Trophoblast cell (in vitro differentiated cells and primary cell): Measurements from ENCODE around the gene LDLRAD4.
A peak's percentile ranks its signal among the peaks of the same experiment; 100 is the strongest.

ENCODE experiments used
- DNase-seq, 2 donors: peaks; one replicate each; pipeline ENCODE4 v3.0.0-alpha.2; 2016
- H2AFZ ChIP-seq: 2 replicates; pipeline ENCODE4 v1.6.1; 2013; ENCODE audit warnings: low read length, moderate library complexity, mild to moderate bottlenecking; ENCODE audit not compliant: insufficient read depth, poor library complexity
- H2AK5ac ChIP-seq: 2 replicates; pipeline ENCODE4 v1.6.1; 2013; ENCODE audit warnings: mild to moderate bottlenecking, low read length
- H2BK120ac ChIP-seq: 2 replicates; pipeline ENCODE4 v1.6.1; 2013; ENCODE audit warnings: low read length, mild to moderate bottlenecking, moderate library complexity; ENCODE audit not compliant: insufficient read depth, poor library complexity
- H2BK12ac ChIP-seq: 2 replicates; pipeline ENCODE4 v1.6.1; 2013; ENCODE audit warnings: mild to moderate bottlenecking, low read length, moderate library complexity
- H2BK5ac ChIP-seq: 2 replicates; pipeline ENCODE4 v1.6.1; 2013; ENCODE audit warnings: low read length, low read depth, moderate library complexity, mild to moderate bottlenecking; ENCODE audit not compliant: poor library complexity
- H3K14ac ChIP-seq: 2 replicates; pipeline ENCODE4 v1.6.1; 2013; ENCODE audit warnings: mild to moderate bottlenecking, low read length
- H3K18ac ChIP-seq: 2 replicates; pipeline ENCODE4 v1.6.1; 2013; ENCODE audit warnings: mild to moderate bottlenecking, low read length
- H3K23ac ChIP-seq: 2 replicates; pipeline ENCODE4 v1.6.1; 2013; ENCODE audit warnings: low read length
- H3K27ac ChIP-seq: 2 replicates; pipeline ENCODE4 v1.5.1; 2013; ENCODE audit warnings: low read depth, mild to moderate bottlenecking, inconsistent platforms, low read length, moderate library complexity
- H3K27me3 ChIP-seq: 2 replicates; pipeline ENCODE4 v1.6.1; 2013; ENCODE audit warnings: inconsistent platforms, mild to moderate bottlenecking, low read length, moderate library complexity; ENCODE audit not compliant: insufficient read depth
- H3K36me3 ChIP-seq, 2 experiments: 1 replicate in 1 of 2; 2 replicates in 1 of 2; pipeline ENCODE4 v1.6.1; 2013; ENCODE audit warnings: low read length in 2 of 2, mild to moderate bottlenecking in 2 of 2, moderate library complexity in 1 of 2; ENCODE audit not compliant: insufficient read depth in 2 of 2, control insufficient read depth in 1 of 2
- H3K4ac ChIP-seq: 2 replicates; pipeline ENCODE4 v1.6.1; 2013; ENCODE audit warnings: low read depth, mild to moderate bottlenecking, low read length, moderate library complexity
- H3K4me1 ChIP-seq, 2 experiments: 1 replicate in 1 of 2; 2 replicates in 1 of 2; pipeline ENCODE4 v1.6.1; 2013; ENCODE audit warnings: low read length in 2 of 2, mild to moderate bottlenecking in 2 of 2, moderate library complexity in 1 of 2; ENCODE audit not compliant: insufficient read depth in 2 of 2, control insufficient read depth in 1 of 2
- H3K4me2 ChIP-seq: 2 replicates; pipeline ENCODE4 v1.6.1; 2013; ENCODE audit warnings: inconsistent platforms, mild to moderate bottlenecking, low read length, moderate library complexity
- H3K4me3 ChIP-seq: 2 replicates; pipeline ENCODE4 v1.5.1; 2013; ENCODE audit warnings: mild to moderate bottlenecking, low read depth, low read length, inconsistent platforms
- H3K79me1 ChIP-seq: one replicate; pipeline ENCODE4 v1.6.1; 2013; ENCODE audit warnings: low read length
- H3K79me2 ChIP-seq: 2 replicates; pipeline ENCODE4 v1.6.1; 2013; ENCODE audit warnings: low read length, mild to moderate bottlenecking; ENCODE audit not compliant: control insufficient read depth, insufficient read depth, poor library complexity
- H3K9ac ChIP-seq: 2 replicates; pipeline ENCODE4 v1.6.1; 2013; ENCODE audit warnings: mild to moderate bottlenecking, low read length
- H3K9me3 ChIP-seq: 2 replicates; pipeline ENCODE4 v1.6.1; 2013; ENCODE audit warnings: low read depth, mild to moderate bottlenecking, control low read depth, inconsistent platforms, low read length; ENCODE audit not compliant: insufficient read depth
- H4K12ac ChIP-seq: 2 replicates; pipeline ENCODE4 v1.6.1; 2013; ENCODE audit warnings: low read depth, mild to moderate bottlenecking, low read length, moderate library complexity
- H4K8ac ChIP-seq: 2 replicates; pipeline ENCODE4 v1.6.1; 2013; ENCODE audit warnings: low read depth, mild to moderate bottlenecking, low read length, moderate library complexity
- H4K91ac ChIP-seq: one replicate; pipeline ENCODE4 v1.6.1; 2013; ENCODE audit warnings: low read depth, mild to moderate bottlenecking, low read length, moderate library complexity
- WGBS: extraction: QIAGEN DNeasy Blood & Tissue Kit; methylation state at CpG from one replicate; pipeline ENCODE4 v1.1.7; 2013; ENCODE audit warnings: missing lambda C conversion rate; ENCODE audit not compliant: insufficient read length, insufficient coverage; ENCODE audit errors: extremely low coverage; 5-methylcytosine and 5-hydroxymethylcytosine counted together

LDLRAD4 gene

GRCh38 chr18:13451661-13452387 lies 233.3 kb downstream of the LDLRAD4 start:
- peaks cover 5 to 8% of the 10 kb centered on the region in 2 experiments for H3K4me1 ChIP-seq
- H3K18ac ChIP-seq: peak overlapping the region; percentile 19
- no peaks in the 10 kb centered on the region for H3K27me3 ChIP-seq
- no peak overlapping the region for H3K9ac ChIP-seq
- H3K14ac ChIP-seq: no peak overlapping the region
- no peak overlapping the region for H4K8ac ChIP-seq
- H2AK5ac ChIP-seq: no peak overlapping the region
- no peak overlapping the region for H3K4me3 ChIP-seq
- H3K79me2 ChIP-seq: no peaks in the 10 kb centered on the region
- no peak overlapping the region for H3K23ac ChIP-seq
- no peak overlapping the region for H2AFZ ChIP-seq
- no peak for DNase-seq
- peak overlapping the region; percentile 28 for H2BK12ac ChIP-seq
- H2BK120ac ChIP-seq: no peak overlapping the region
- H4K91ac ChIP-seq: no peak overlapping the region
- H2BK5ac ChIP-seq: no peak overlapping the region
- H3K79me1 ChIP-seq: no peaks in the 10 kb centered on the region
- no peak overlapping the region for H3K4me2 ChIP-seq
- no peak overlapping the region for H3K4ac ChIP-seq
- WGBS: no CpG with 5 or more reads among the region's 14 CpGs
- no peak overlapping the region for H3K27ac ChIP-seq
- H4K12ac ChIP-seq: no peak overlapping the region
- no peaks in the 10 kb centered on the region for H3K9me3 ChIP-seq
- H3K36me3 ChIP-seq: no peaks in the 10 kb centered on the region

DNA sequence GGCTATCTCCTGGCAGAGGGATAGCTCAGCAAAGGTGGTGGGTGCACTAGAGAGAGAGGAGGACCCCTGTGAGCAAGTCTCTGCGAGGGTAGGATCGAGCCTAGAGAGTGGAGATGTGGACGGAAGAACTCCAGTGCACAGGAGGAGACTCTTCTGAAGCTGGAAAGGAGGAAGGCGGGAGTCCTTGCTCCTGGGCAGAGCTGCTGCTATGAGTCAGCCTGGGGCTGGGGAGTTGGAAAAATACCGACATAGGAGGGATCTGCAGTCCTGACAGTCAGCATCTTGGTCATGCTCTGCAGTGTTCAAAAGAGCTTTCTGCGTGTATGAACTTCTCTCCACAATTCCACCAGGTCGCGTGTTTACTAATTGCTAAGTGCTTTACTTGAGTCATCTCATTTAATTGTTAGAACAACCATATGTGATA lies 233.8 kb downstream of the LDLRAD4 start:
- Histone ChIP-seq H2BK120ac (no peak overlapping the region), H3K27me3 (no peaks in the 10 kb centered on the region), H2BK12ac (peak overlapping the region; percentile 28), H3K4ac (no peak overlapping the region), H3K79me1 (no peaks in the 10 kb centered on the region), H3K18ac (peak overlapping the region; percentile 19), H2BK5ac (no peak overlapping the region), H3K4me2 (no peak overlapping the region), H3K9ac (no peak overlapping the region), H3K14ac (no peak overlapping the region), H4K12ac (no peak overlapping the region), H4K8ac (no peak overlapping the region), H2AK5ac (no peak overlapping the region), H4K91ac (no peak overlapping the region), H3K4me1 (peaks cover 5 to 8% of the 10 kb centered on the region in 2 experiments), H3K36me3 (peaks cover 0 to under 1% of the 10 kb centered on the region in 2 experiments), H3K27ac (no peak overlapping the region), H2AFZ (no peak overlapping the region), H3K9me3 (no peaks in the 10 kb centered on the region), H3K4me3 (no peak overlapping the region), H3K79me2 (no peaks in the 10 kb centered on the region), H3K23ac (no peak overlapping the region)
- peak; percentile 70 to 82 for DNase-seq
- no CpG with 5 or more reads among the region's 8 CpGs for WGBS

DNA sequence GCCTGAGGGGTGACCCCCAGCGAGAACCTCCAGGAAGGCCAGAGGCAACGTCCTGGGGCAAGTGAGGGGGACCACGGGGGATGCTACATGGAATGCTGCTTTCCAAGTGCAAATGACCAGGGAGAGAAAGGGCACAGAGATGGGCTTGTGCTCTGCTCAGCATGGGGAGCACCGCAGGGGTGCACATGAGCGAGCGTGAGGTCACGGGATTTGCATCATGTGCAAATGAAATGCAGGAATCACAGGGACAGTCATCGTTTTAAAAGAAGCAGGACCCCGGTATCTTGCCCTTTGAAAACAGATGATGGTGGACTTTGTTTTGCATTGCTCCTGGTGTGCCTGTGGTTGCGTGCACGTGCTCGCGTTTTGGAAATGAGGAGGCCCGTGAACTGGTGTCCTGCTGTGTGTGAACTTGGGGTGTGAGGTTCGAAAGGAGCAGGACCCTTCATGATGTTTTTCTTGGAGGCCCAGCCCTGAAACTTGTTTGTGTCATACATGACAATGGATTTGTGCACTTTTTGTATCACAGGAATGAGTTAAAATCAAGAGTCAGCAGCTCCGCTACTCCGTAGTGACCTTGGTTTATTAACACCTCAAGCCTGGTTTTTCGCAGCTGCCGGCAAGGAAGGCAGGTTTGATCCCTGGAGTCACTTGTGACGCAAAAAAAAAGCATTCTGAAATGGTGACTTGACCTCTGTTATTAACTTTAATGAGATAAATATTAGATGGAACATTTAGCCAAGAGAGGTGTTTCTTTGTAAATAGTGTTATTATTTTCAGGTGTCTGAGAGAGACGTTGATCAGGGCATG lies 234.5 kb downstream of the LDLRAD4 start:
- Histone ChIP-seq H3K27me3 (no peaks in the 10 kb centered on the region), H2AK5ac (no peak overlapping the region), H4K8ac (no peak overlapping the region), H3K4me2 (no peak overlapping the region), H3K4me3 (no peak overlapping the region), H3K79me2 (no peaks in the 10 kb centered on the region), H3K9ac (no peak overlapping the region), H3K23ac (no peak overlapping the region), H3K14ac (no peak overlapping the region), H2AFZ (no peak overlapping the region), H4K91ac (no peak overlapping the region), H2BK120ac (no peak overlapping the region), H3K4me1 (peaks cover 3 to 5% of the 10 kb centered on the region in 2 experiments), H4K12ac (no peak overlapping the region), H2BK5ac (no peak overlapping the region), H3K36me3 (peaks cover 0 to 2% of the 10 kb centered on the region in 2 experiments), H3K18ac (no peak overlapping the region), H3K27ac (no peak overlapping the region), H2BK12ac (no peak overlapping the region), H3K79me1 (no peaks in the 10 kb centered on the region), H3K4ac (no peak overlapping the region), H3K9me3 (peaks cover 2% of the 10 kb centered on the region)
- WGBS: no CpG with 5 or more reads among the region's 21 CpGs
- peak in 1 of 2 donors; percentile 41 for DNase-seq

DNA sequence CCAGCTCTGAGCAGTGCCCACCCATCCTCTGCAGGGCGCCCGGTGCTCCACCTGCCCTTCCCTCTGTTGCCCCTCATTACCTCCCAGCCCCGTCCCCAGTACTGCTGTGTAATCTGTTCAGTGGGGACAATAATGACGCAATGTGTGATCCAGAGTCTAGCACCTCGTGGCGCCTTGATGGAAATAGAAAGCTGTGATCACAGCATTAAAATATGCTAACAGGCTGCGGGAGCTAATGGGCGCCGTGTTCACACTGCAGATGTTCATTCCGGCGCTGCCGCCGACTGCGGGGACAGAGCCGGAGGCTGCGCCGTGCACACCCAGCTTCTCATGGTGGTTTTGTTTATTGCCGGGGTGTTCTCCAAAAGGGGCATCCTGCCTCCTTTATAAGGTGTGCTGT lies 235.2 kb downstream of the LDLRAD4 start:
- H3K36me3 ChIP-seq: peaks cover 0 to 2% of the 10 kb centered on the region in 2 experiments

More for the DNA sequence above, 235.2 kb downstream of the LDLRAD4 start:
- Histone ChIP-seq H3K23ac (no peak overlapping the region), H2AFZ (no peak overlapping the region), H3K9me3 (peaks cover 2% of the 10 kb centered on the region), H3K79me2 (no peaks in the 10 kb centered on the region), H3K18ac (no peak overlapping the region), H3K4me3 (no peak overlapping the region), H4K8ac (no peak overlapping the region), H2BK5ac (no peak overlapping the region), H2BK12ac (no peak overlapping the region), H3K14ac (no peak overlapping the region), H3K27me3 (no peaks in the 10 kb centered on the region), H3K9ac (no peak overlapping the region), H2AK5ac (no peak overlapping the region), H4K91ac (no peak overlapping the region), H4K12ac (no peak overlapping the region), H3K4me2 (no peak overlapping the region), H3K4ac (no peak overlapping the region), H3K4me1 (peaks cover 3 to 5% of the 10 kb centered on the region in 2 experiments), H2BK120ac (no peak overlapping the region), H3K79me1 (no peaks in the 10 kb centered on the region), H3K27ac (no peak overlapping the region)
- WGBS: no CpG with 5 or more reads among the region's 18 CpGs
- DNase-seq: peak; percentile 81 to 87
